ENCODE results near the gene OGDHL. TPM values are rescaled to one million over a fixed set of nuclear protein-coding genes. Genes with fewer than 3 reads are reported as not detected.

OGDHL gene
- total RNA-seq, 1 experiment from 2014 or later, result 22.6 TPM

DNA sequence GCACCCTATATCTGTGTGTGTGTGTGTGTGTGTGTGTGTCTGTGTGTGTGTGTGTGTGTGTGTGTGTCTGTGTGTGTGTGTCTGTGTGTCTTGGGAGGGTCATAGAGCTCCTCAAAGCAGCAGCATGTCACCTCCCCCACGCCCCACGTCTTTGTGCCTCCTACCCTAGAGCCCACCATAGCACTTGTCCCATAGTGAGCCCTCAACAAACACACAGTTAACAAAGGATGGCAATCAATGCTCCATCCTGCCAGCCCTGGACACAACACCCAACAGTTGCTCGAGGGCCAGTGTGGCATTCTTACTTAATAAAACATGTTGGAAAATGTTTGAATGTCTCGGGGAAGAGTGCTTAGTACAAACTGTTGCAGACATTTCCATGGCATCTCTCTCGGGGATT lies 52.2 kb downstream of the OGDHL start:
- Histone ChIP-seq H3K27ac (ENCODE audit: insufficient read length, low read depth, low read length) (no peak overlapping the region), H3K27me3 (ENCODE audit: insufficient read depth, low read length) (no peaks in the 10 kb centered on the region), H3K9me3 (ENCODE audit: control insufficient read depth, low read depth, low read length) (no peaks in the 10 kb centered on the region), H3K4ac (ENCODE audit: low read depth, low read length) (no peak overlapping the region), H3K18ac (ENCODE audit: insufficient read length, low read depth, low read length) (no peak overlapping the region), H2BK12ac (ENCODE audit: insufficient read length, low read depth, low read length) (no peak overlapping the region), H2AFZ (ENCODE audit: low read length) (no peak overlapping the region), H3K23ac (ENCODE audit: insufficient read length, low read depth, low read length) (no peak overlapping the region), H2BK120ac (ENCODE audit: low read depth, low read length, poor library complexity, severe bottlenecking) (no peak overlapping the region), H4K20me1 (ENCODE audit: control insufficient read depth, insufficient read depth, insufficient read length) (no peaks in the 10 kb centered on the region), H2BK5ac (ENCODE audit: insufficient read length, low read length) (no peak overlapping the region), H3K4me1 (ENCODE audit: insufficient read depth, low read length) (no peaks in the 10 kb centered on the region), H3K9ac (ENCODE audit: extremely low read depth, insufficient read length, low read length) (no peak overlapping the region), H3K4me2 (ENCODE audit: insufficient read depth, insufficient read length, low read length) (no peak overlapping the region), H3T11ph (ENCODE audit: low read length) (no peak overlapping the region), H2BK20ac (ENCODE audit: low read depth, low read length, poor library complexity, severe bottlenecking) (no peak overlapping the region), H4K91ac (ENCODE audit: insufficient read length, low read depth, low read length) (no peak overlapping the region), H3K23me2 (ENCODE audit: insufficient read length, low read depth, low read length, poor library complexity, severe bottlenecking) (no peaks in the 10 kb centered on the region), H4K5ac (ENCODE audit: insufficient read length, low read depth, low read length) (no peak overlapping the region), H3K14ac (ENCODE audit: insufficient read depth, low read length) (no peak overlapping the region; the same call in 1 of the 2 replicates), H3K56ac (ENCODE audit: insufficient read length, low read depth, low read length) (no peak overlapping the region), H3K79me1 (ENCODE audit: insufficient read depth, low read depth, low read length, poor library complexity, severe bottlenecking) (no peaks in the 10 kb centered on the region), H4K8ac (replicated peaks; ENCODE audit: insufficient read length, low read depth, low read length) (no peak overlapping the region), H2BK15ac (ENCODE audit: low read depth, low read length) (no peak overlapping the region), H3K79me2 (ENCODE audit: insufficient read depth, low read length) (no peaks in the 10 kb centered on the region), H2AK5ac (ENCODE audit: insufficient read length, low read length) (no peak overlapping the region)
- Mint-ChIP-seq H3K4me3 (no peak overlapping the region), H3K36me3 (ENCODE audit: insufficient read depth in 1 of 3, low read depth in 3 of 3) (peaks cover 7 to 17% (median 8%) of the 10 kb centered on the region in 3 experiments; a peak in 5 of 7 replicates), H3K27me3 (ENCODE audit: low read depth) (peaks cover 46% of the 10 kb centered on the region), H3K27ac (no peak overlapping the region; a peak in 1 of 7 replicates), H3K4me1 (no peaks in the 10 kb centered on the region), H3K9me3 (peaks cover 13 to 19% of the 10 kb centered on the region in 2 experiments)
- TF ChIP-seq, protein P1, sequence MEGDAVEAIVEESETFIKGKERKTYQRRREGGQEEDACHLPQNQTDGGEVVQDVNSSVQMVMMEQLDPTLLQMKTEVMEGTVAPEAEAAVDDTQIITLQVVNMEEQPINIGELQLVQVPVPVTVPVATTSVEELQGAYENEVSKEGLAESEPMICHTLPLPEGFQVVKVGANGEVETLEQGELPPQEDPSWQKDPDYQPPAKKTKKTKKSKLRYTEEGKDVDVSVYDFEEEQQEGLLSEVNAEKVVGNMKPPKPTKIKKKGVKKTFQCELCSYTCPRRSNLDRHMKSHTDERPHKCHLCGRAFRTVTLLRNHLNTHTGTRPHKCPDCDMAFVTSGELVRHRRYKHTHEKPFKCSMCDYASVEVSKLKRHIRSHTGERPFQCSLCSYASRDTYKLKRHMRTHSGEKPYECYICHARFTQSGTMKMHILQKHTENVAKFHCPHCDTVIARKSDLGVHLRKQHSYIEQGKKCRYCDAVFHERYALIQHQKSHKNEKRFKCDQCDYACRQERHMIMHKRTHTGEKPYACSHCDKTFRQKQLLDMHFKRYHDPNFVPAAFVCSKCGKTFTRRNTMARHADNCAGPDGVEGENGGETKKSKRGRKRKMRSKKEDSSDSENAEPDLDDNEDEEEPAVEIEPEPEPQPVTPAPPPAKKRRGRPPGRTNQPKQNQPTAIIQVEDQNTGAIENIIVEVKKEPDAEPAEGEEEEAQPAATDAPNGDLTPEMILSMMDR (conservative IDR thresholded peaks at IDR 0.05), result no peak
- WGBS (ENCODE audit: extremely low coverage, insufficient read length, low lambda C conversion rate), result no CpG with 5 or more reads among the region's 5 CpGs
- no peak for DNase-seq

All from H9 (cell line).